H1 (cell line): ENCODE data around the gene ESCO1. TPM values are rescaled to one million over a fixed set of nuclear protein-coding genes. Genes with fewer than 3 reads are reported as not detected.
A peak's percentile ranks its signal among the peaks of the same experiment; 100 is the strongest.
"Not testable (repeated sequence)": the region's sequence is repeated elsewhere in the genome, so short reads cannot be mapped to it uniquely, and the experiment has no call there.

Experiments used
- CTCF ChIA-PET: fragments of 300-600 bp; sonication (Branson Sonifier 250); formaldehyde crosslinking; loops from one replicate; lab custom pipeline; 2021; ENCODE audit not compliant: partially characterized antibody; lab: Charles Lee
- POLR2A ChIA-PET: fragments of 300-600 bp; sonication (Branson Sonifier 250); formaldehyde crosslinking; loops from one replicate; lab custom pipeline; 2021; ENCODE audit warnings: inconsistent platforms; ENCODE audit not compliant: partially characterized antibody; lab: Charles Lee
- DNase-seq, 2 experiments: peaks; one replicate each; pipeline versions ENCODE4 v3.0.0 to v3.0.0-alpha.2; 2010 to 2022; ENCODE audit warnings: low spot score in 2 of 2, low read depth in 1 of 2, mixed read lengths in 1 of 2
- FAIRE-seq: peaks from 2 replicates; lab custom pipeline; 2011; peaks lifted over from hg19 to GRCh38; lab: Jason Lieb, UNC
- H2AFZ ChIP-seq: 2 replicates; pipeline ENCODE4 v1.8.1; 2012; ENCODE audit warnings: low read length, inconsistent platforms
- H2AK5ac ChIP-seq: 2 replicates; pipeline ENCODE4 v1.6.1; 2013; ENCODE audit warnings: low read depth, low read length
- H2BK120ac ChIP-seq: replicated peaks from 2 replicates; pipeline ENCODE3; 2013; ENCODE audit warnings: low read depth, low read length, inconsistent platforms
- H2BK12ac ChIP-seq: 2 replicates; pipeline ENCODE4 v1.6.1; 2013; ENCODE audit warnings: low read depth, low read length
- H2BK15ac ChIP-seq: 2 replicates; pipeline ENCODE4 v1.6.1; 2013; ENCODE audit warnings: low read length
- H2BK20ac ChIP-seq: 2 replicates; pipeline ENCODE4 v1.6.1; 2013; ENCODE audit warnings: low read length
- H2BK5ac ChIP-seq: 2 replicates; pipeline ENCODE4 v1.6.1; 2013; ENCODE audit warnings: low read depth, low read length
- H3K14ac ChIP-seq: 2 replicates; pipeline ENCODE4 v1.6.1; 2013; ENCODE audit warnings: inconsistent platforms; ENCODE audit not compliant: insufficient read length
- H3K18ac ChIP-seq: 2 replicates; pipeline ENCODE4 v1.6.1; 2013; ENCODE audit warnings: low read length; ENCODE audit errors: extremely low read depth
- H3K23ac ChIP-seq: 2 replicates; pipeline ENCODE4 v1.6.1; 2013; ENCODE audit warnings: inconsistent platforms; ENCODE audit not compliant: insufficient read length
- H3K23me2 ChIP-seq: 2 replicates; pipeline ENCODE4 v1.6.1; 2013; ENCODE audit warnings: low read depth, low read length
- H3K27ac ChIP-seq: 2 replicates; pipeline ENCODE4 v1.6.1; 2011; ENCODE audit warnings: low read depth, low read length, inconsistent platforms
- H3K27me3 ChIP-seq, 4 experiments: replicated peaks in 1 of 4; 1 replicate in 1 of 4; 2 replicates in 3 of 4; pipeline versions ENCODE4 v1.6.1 to v1.8.1; 2011 to 2013; ENCODE audit warnings: low read length in 3 of 4, mild to moderate bottlenecking in 3 of 4, inconsistent platforms in 2 of 4, mixed read lengths in 2 of 4, moderate library complexity in 1 of 4; ENCODE audit not compliant: control insufficient read depth in 3 of 4, insufficient read depth in 3 of 4; ENCODE audit errors: extremely low read depth in 1 of 4
- H3K36me3 ChIP-seq, 4 experiments: 2 replicates each; pipeline versions ENCODE4 v1.6.1 to v1.8.1; 2011 to 2013; ENCODE audit warnings: mild to moderate bottlenecking in 4 of 4, low read length in 3 of 4, moderate library complexity in 2 of 4, control low read depth in 1 of 4, inconsistent platforms in 1 of 4; ENCODE audit not compliant: insufficient read depth in 4 of 4, control insufficient read depth in 2 of 4
- H3K4ac ChIP-seq: replicated peaks from 2 replicates; pipeline ENCODE3; 2013; ENCODE audit warnings: low read length, low read depth, mixed read lengths, inconsistent platforms; ENCODE audit not compliant: insufficient read length
- H3K4me1 ChIP-seq, 4 experiments: replicated peaks in 1 of 4; 1 replicate in 1 of 4; 2 replicates in 3 of 4; pipeline versions ENCODE4 v1.6.1 to v1.8.1; 2011 to 2013; ENCODE audit warnings: low read length in 3 of 4, inconsistent platforms in 2 of 4, mixed read lengths in 1 of 4; ENCODE audit not compliant: insufficient read depth in 4 of 4, control insufficient read depth in 3 of 4
- H3K4me2 ChIP-seq, 2 experiments: 2 replicates each; pipeline versions ENCODE4 v1.6.1 to v1.8.1; 2011 to 2013; ENCODE audit warnings: low read depth in 2 of 2, low read length in 2 of 2, control low read depth in 1 of 2, inconsistent platforms in 1 of 2, mild to moderate bottlenecking in 1 of 2; ENCODE audit not compliant: insufficient read depth in 1 of 2
- H3K4me3 ChIP-seq, 4 experiments: fragments of 200-600, 300-600 bp in 1 of 4; sonication (generic), shearing (Covaris generic), sonication (Bioruptor Twin) in 1 of 4; 2 replicates each; pipeline versions ENCODE4 v1.5.1 to v1.8.1; 2011 to 2016; ENCODE audit warnings: low read length in 4 of 4, low read depth in 3 of 4, control low read depth in 2 of 4, inconsistent platforms in 2 of 4, mild to moderate bottlenecking in 2 of 4, mixed read lengths in 1 of 4, moderate library complexity in 1 of 4; ENCODE audit not compliant: insufficient read depth in 2 of 4; ENCODE audit errors: extremely low read depth in 1 of 4
- H3K56ac ChIP-seq: replicated peaks from 2 replicates; pipeline ENCODE3; 2013; ENCODE audit warnings: low read depth, mild to moderate bottlenecking, mixed read lengths, low read length, inconsistent platforms; ENCODE audit not compliant: insufficient read length
- H3K79me1 ChIP-seq: 2 replicates; pipeline ENCODE4 v1.6.1; 2013; ENCODE audit warnings: low read depth, low read length, control low read depth
- H3K79me2 ChIP-seq, 2 experiments: 2 replicates each; pipeline versions ENCODE4 v1.6.1 to v1.8.1; 2012 to 2013; ENCODE audit warnings: low read length in 2 of 2, mild to moderate bottlenecking in 2 of 2, inconsistent platforms in 1 of 2; ENCODE audit not compliant: insufficient read depth in 2 of 2, control insufficient read depth in 1 of 2
- H3K9ac ChIP-seq, 4 experiments: replicated peaks in 1 of 4; 1 replicate in 1 of 4; 2 replicates in 3 of 4; pipeline versions ENCODE4 v1.6.1 to v1.8.1; 2011 to 2013; ENCODE audit warnings: low read depth in 3 of 4, low read length in 3 of 4, control low read depth in 2 of 4, mild to moderate bottlenecking in 2 of 4, moderate library complexity in 2 of 4, inconsistent platforms in 1 of 4; ENCODE audit errors: extremely low read depth in 1 of 4
- H3K9me3 ChIP-seq, 2 experiments: 2 replicates each; pipeline versions ENCODE4 v1.6.1 to v1.8.1; 2012 to 2013; ENCODE audit warnings: mild to moderate bottlenecking in 2 of 2, moderate library complexity in 2 of 2, control low read depth in 1 of 2, inconsistent platforms in 1 of 2, low read depth in 1 of 2, low read length in 1 of 2, mixed read lengths in 1 of 2; ENCODE audit not compliant: insufficient read depth in 2 of 2
- H4K20me1 ChIP-seq, 2 experiments: replicated peaks in 1 of 2; 2 replicates each; pipeline versions ENCODE3 to v1.8.1; 2011 to 2013; ENCODE audit warnings: inconsistent platforms in 2 of 2, low read length in 2 of 2, mild to moderate bottlenecking in 1 of 2; ENCODE audit not compliant: insufficient read depth in 2 of 2, control insufficient read depth in 1 of 2
- H4K5ac ChIP-seq: 2 replicates; pipeline ENCODE4 v1.6.1; 2013; ENCODE audit warnings: low read length, low read depth, mixed read lengths, inconsistent platforms; ENCODE audit not compliant: insufficient read length
- H4K8ac ChIP-seq: 2 replicates; pipeline ENCODE4 v1.8.0; 2013; ENCODE audit warnings: mild to moderate bottlenecking, moderate library complexity, low read length, inconsistent platforms; ENCODE audit not compliant: insufficient read depth; ENCODE audit errors: extremely low read depth
- H4K91ac ChIP-seq: replicated peaks from 2 replicates; pipeline ENCODE3; 2013; ENCODE audit warnings: low read length, mixed read lengths, inconsistent platforms; ENCODE audit not compliant: insufficient read length
- WGBS, 2 experiments: shearing (Covaris generic) in 1 of 2; methylation state at CpG; one replicate each; pipeline versions ENCODE4 v1.1.6 to v1.1.7; 2013 to 2015; ENCODE audit warnings: low lambda C conversion rate in 2 of 2, mixed read lengths in 2 of 2, inconsistent platforms in 1 of 2, low coverage in 1 of 2, missing lambda C conversion rate in 1 of 2; ENCODE audit not compliant: insufficient replicate concordance in 2 of 2, insufficient coverage in 1 of 2, insufficient read length in 1 of 2; ENCODE audit errors: extremely low coverage in 1 of 2, missing lambda C conversion rate in 1 of 2; 5-methylcytosine and 5-hydroxymethylcytosine counted together
- polyA plus RNA-seq, 7 experiments: library from polyadenylated mRNA; depleted of rRNA in 3 of 7; stranded (reverse) in 5 of 7; unstranded in 2 of 7; fragments of >200 nt in 5 of 7; fragments of 200-250 nt in 2 of 7; gene quantifications; 1 replicate in 5 of 7; 2 replicates in 1 of 7; 4 replicates in 1 of 7; pipeline versions ENCODE4 v1.2.1 to v1.2.3, GENCODE V29; 2011 to 2013; ENCODE audit warnings: missing spikeins in 2 of 7, mixed read lengths in 2 of 7
- total RNA-seq: library from RNA; stranded (reverse); fragmentation: NEBNext Ultra II Directional; extraction: Animal tissue kit (Norgen Biotek cat#: 25700); gene quantifications from 2 replicates; pipeline ENCODE4 v1.2.1, GENCODE V29; 2021

The ESCO1 gene
- total and polyA plus RNA-seq, 2 of the 8 experiments (the other 6 are each of a cell fraction or from before 2014, with no cell fraction given): 5.8 to 48.3 TPM

DNA sequence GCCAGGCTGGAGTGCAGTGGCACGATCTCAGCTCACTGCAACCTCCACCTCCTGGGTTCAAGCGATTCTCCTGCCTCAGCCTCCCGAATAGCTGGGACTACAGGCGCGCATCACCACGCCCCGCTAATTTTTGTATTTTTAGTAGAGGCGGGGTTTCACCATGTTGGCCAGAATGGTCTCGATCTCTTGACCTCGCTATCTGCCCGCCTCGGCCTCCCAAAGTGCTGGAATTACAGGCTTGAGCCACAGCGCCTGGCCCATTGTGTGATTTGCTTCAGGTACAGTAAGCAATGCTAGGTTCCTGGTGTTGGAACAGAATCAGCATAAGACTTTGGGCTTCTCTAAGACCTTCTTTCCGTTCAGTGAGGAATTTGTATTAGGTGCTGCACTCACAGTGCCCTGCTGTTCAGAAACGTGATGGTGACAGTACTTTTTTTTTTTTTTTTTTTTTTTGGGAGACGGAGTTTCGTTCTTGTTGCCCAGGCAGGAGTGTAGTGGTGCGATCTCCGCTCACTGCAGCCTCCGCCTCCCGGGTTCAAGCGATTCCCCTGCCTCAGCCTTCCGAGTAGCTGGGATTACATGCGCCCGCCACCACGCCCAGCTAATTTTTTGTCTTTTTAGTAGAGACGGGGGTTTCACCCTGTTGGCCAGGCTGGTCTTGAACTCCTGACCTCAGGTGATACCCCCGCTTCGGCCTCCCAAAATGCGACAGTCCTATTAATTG, 11.1 kb upstream of the ESCO1 start:
- peak overlapping the region in 1 of 2 experiments; percentile 14; a peak in 1 of 4 replicates for H3K4me2 ChIP-seq
- CTCF ChIA-PET: interaction anchor here (1.2 to 5.3 kb wide), 6 partner anchors 8 to 73 kb away, joined by 3 to 52 read pairs (median 6); partner anchors contain the start of gene ESCO1
- not testable (repeated sequence) for H3K9ac ChIP-seq

More for the DNA sequence above, 11.1 kb upstream of the ESCO1 start:
- H3K36me3 ChIP-seq: peaks cover 0 to 11% (median 0%) of the 10 kb centered on the region in 4 experiments; a peak in 2 of 8 replicates
- H2BK15ac ChIP-seq, H3K4me1 ChIP-seq, H4K20me1 ChIP-seq, H3K27me3 ChIP-seq, H2BK12ac ChIP-seq, H4K8ac ChIP-seq, H4K91ac ChIP-seq, H3K27ac ChIP-seq, H3K79me1 ChIP-seq, H3K23me2 ChIP-seq, H3K23ac ChIP-seq, H3K4ac ChIP-seq, FAIRE-seq, H3K9me3 ChIP-seq, H2BK5ac ChIP-seq, H2BK120ac ChIP-seq, H3K18ac ChIP-seq, H3K56ac ChIP-seq, H3K14ac ChIP-seq, DNase-seq: not testable (repeated sequence)
- peak overlapping the region in 3 of 4 experiments; percentile 91 to 99 (median 95); a peak in 4 of 8 replicates for H3K4me3 ChIP-seq
- H2AK5ac ChIP-seq: 0 out of 2 replicates have a peak overlapping the region, but pooled peaks have one; percentile 33
- peak overlapping the region; percentile 98 for H2AFZ ChIP-seq
- H3K79me2 ChIP-seq: peaks cover 30 to 44% of the 10 kb centered on the region in 2 experiments
- WGBS, 2 experiments: 72% methylated on average over 27 of the region's 30 CpGs; no CpG with 5 or more reads in 1 of the 2 experiments
- H4K5ac ChIP-seq: peak overlapping the region; percentile 52
- 0 out of 2 replicates have a peak overlapping the region, but pooled peaks have one; percentile 61 for H2BK20ac ChIP-seq
- POLR2A ChIA-PET: interaction anchor here (0.6 to 6.5 kb wide), 10 partner anchors 11 to 369 kb away, joined by 3 to 77 read pairs (median 4); partner anchors contain the start of genes ABHD3 and ESCO1
